HG03565 (cell line): ENCODE measurements around the gene SEMA4G.

Experiments
- ATAC-seq: cut with Tn5 transposase; IDR thresholded peaks from one replicate; pipeline ENCODE4 v1.9.1; 2021; ENCODE audit warnings: mild to moderate bottlenecking, moderate library complexity; ENCODE audit not compliant: unreplicated experiment

Gene SEMA4G

GRCh38 chr10:101006593-101007098, 37.3 kb downstream of the SEMA4G start:
- ATAC-seq = no peak

GRCh38 chr10:101007099-101007711, 37.9 kb downstream of the SEMA4G start:
- no peak for ATAC-seq

GRCh38 chr10:101007915-101008822, 38.9 kb downstream of the SEMA4G start:
- ATAC-seq = no peak

GRCh38 chr10:101008823-101009423, 39.6 kb downstream of the SEMA4G start:
- ATAC-seq = no peak

GRCh38 chr10:101010329-101010728, 41.0 kb downstream of the SEMA4G start:
- no peak for ATAC-seq

- ATAC-seq = no peak
These were observed 42.5 kb downstream of the SEMA4G start for GRCh38 chr10:101011517-101012423.

GRCh38 chr10:101012525-101013364, 43.4 kb downstream of the SEMA4G start:
- ATAC-seq = peak; percentile 59

- ATAC-seq = no peak
These were observed 44.1 kb downstream of the SEMA4G start for GRCh38 chr10:101013365-101013825.

- no peak for ATAC-seq
These were observed 45.1 kb downstream of the SEMA4G start for GRCh38 chr10:101014230-101014884.

- ATAC-seq = no peak
These were observed 45.8 kb downstream of the SEMA4G start for GRCh38 chr10:101014966-101015581.

GRCh38 chr10:101015582-101015973, 46.3 kb downstream of the SEMA4G start:
- ATAC-seq = no peak

GRCh38 chr10:101016814-101017213, 47.5 kb downstream of the SEMA4G start:
- no peak for ATAC-seq

- no peak for ATAC-seq
These were observed 48.9 kb downstream of the SEMA4G start for GRCh38 chr10:101018118-101018599.

- no peak for ATAC-seq
These were observed 49.5 kb downstream of the SEMA4G start for GRCh38 chr10:101018600-101019439.
